ENCODE data around the gene CCDC3. TPM values are rescaled to one million over a fixed set of nuclear protein-coding genes. Genes with fewer than 3 reads are reported as not detected.

Gene CCDC3
- total RNA-seq, 1 experiment from 2014 or later: not detected

GRCh38 chr10:12888470-12888869, 113.0 kb downstream of the CCDC3 start:
- H3K4me1 Mint-ChIP-seq (ENCODE audit: insufficient read depth, unreplicated experiment): no peaks in the 10 kb centered on the region
- ChIA-PET CTCF (interaction anchor here (0.6 to 1.2 kb wide), 3 partner anchors 106 to 624 kb away, joined by 3 read pairs; no protein-coding TSS in a partner anchor), POLR2A (no interaction called here)

DNA sequence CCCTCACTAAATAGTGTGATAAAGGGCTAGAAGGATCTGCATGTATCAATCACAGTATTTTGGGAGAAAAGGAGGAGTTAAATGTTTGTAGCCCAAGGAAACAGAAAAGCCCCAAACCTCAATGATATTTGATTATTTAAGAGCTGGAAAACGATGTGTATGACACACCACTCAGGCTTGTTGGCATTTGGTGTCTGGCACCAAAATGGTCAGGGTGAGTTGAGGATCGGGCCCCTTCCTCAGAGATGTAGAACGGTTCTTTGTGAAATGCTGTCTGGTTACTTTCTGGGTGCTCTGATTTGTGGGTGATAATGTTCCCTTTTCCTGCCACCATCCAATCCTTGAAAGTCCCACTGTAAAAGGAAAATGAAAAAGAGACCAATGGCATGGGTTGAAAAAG, 113.7 kb downstream of the CCDC3 start:
- Mint-ChIP-seq H3K27me3 (ENCODE audit: insufficient read depth, unreplicated experiment) (no peaks in the 10 kb centered on the region), H3K36me3 (ENCODE audit: insufficient read depth, unreplicated experiment) (no peaks in the 10 kb centered on the region), H3K27ac (ENCODE audit: low read depth, unreplicated experiment) (no peak overlapping the region), H3K4me1 (ENCODE audit: insufficient read depth, unreplicated experiment) (no peaks in the 10 kb centered on the region), H3K9me3 (ENCODE audit: unreplicated experiment) (peaks cover 15% of the 10 kb centered on the region), H3K4me3 (ENCODE audit: unreplicated experiment) (no peak overlapping the region)
- TF ChIP-seq, protein P1, sequence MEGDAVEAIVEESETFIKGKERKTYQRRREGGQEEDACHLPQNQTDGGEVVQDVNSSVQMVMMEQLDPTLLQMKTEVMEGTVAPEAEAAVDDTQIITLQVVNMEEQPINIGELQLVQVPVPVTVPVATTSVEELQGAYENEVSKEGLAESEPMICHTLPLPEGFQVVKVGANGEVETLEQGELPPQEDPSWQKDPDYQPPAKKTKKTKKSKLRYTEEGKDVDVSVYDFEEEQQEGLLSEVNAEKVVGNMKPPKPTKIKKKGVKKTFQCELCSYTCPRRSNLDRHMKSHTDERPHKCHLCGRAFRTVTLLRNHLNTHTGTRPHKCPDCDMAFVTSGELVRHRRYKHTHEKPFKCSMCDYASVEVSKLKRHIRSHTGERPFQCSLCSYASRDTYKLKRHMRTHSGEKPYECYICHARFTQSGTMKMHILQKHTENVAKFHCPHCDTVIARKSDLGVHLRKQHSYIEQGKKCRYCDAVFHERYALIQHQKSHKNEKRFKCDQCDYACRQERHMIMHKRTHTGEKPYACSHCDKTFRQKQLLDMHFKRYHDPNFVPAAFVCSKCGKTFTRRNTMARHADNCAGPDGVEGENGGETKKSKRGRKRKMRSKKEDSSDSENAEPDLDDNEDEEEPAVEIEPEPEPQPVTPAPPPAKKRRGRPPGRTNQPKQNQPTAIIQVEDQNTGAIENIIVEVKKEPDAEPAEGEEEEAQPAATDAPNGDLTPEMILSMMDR (IDR thresholded peaks at IDR 0.05; ENCODE audit: unreplicated experiment): no peak
- ChIA-PET CTCF (interaction anchor here (0.6 to 1.2 kb wide), 2 partner anchors 186 to 468 kb away, joined by 3 read pairs; no protein-coding TSS in a partner anchor), POLR2A (no interaction called here)
- intact Hi-C loops (cut with micrococcal nuclease): no loop called here
- no peak for DNase-seq (ENCODE audit: unreplicated experiment)
- BruUV-seq (replicated peaks): no TSS peak

More at GRCh38 chr10:12888470-12888869, 113.0 kb downstream of the CCDC3 start:
- intact Hi-C loops (cut with micrococcal nuclease): no loop called here
- DNase-seq (ENCODE audit: unreplicated experiment): no peak
- Mint-ChIP-seq H3K27me3 (ENCODE audit: insufficient read depth, unreplicated experiment) (no peaks in the 10 kb centered on the region), H3K4me3 (ENCODE audit: unreplicated experiment) (no peak overlapping the region), H3K9me3 (ENCODE audit: unreplicated experiment) (peaks cover 21% of the 10 kb centered on the region), H3K27ac (ENCODE audit: low read depth, unreplicated experiment) (no peak overlapping the region), H3K36me3 (ENCODE audit: insufficient read depth, unreplicated experiment) (no peaks in the 10 kb centered on the region)
- BruUV-seq (replicated peaks): no TSS peak
- TF ChIP-seq, protein P1 (IDR thresholded peaks at IDR 0.05; ENCODE audit: unreplicated experiment): no peak

DNA sequence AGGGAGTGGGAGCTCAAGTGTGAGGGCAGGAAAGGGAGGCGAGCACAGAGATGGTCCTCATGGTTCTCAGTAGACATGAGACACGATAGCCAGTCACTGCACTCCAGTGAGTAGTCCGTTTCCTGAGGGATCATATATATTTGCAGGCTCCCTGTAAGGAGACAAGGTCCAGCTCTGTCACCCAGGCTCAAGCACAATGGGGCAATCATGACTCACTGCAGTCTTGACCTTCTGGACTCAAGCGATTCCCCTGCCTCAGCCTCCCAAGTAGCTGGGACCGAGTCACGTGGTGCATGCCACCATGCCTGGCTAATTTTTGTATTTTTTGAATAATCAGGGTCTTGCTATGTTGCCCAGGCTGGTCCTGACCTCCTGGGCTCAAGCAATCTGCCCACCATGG, 116.7 kb downstream of the CCDC3 start:
- BruUV-seq (replicated peaks): no TSS peak
- Mint-ChIP-seq H3K27ac (ENCODE audit: low read depth, unreplicated experiment) (no peak overlapping the region), H3K36me3 (ENCODE audit: insufficient read depth, unreplicated experiment) (no peaks in the 10 kb centered on the region), H3K4me1 (ENCODE audit: insufficient read depth, unreplicated experiment) (no peaks in the 10 kb centered on the region), H3K4me3 (ENCODE audit: unreplicated experiment) (no peak overlapping the region), H3K9me3 (ENCODE audit: unreplicated experiment) (peaks cover 8% of the 10 kb centered on the region), H3K27me3 (ENCODE audit: insufficient read depth, unreplicated experiment) (no peaks in the 10 kb centered on the region)
- ChIA-PET POLR2A (no interaction called here), CTCF (interaction anchor here (0.5 to 2.9 kb wide), 4 partner anchors 17 to 604 kb away, joined by 3 to 14 read pairs (median 4); no protein-coding TSS in a partner anchor)
- TF ChIP-seq, protein P1 (IDR thresholded peaks at IDR 0.05; ENCODE audit: unreplicated experiment): no peak
- intact Hi-C loops (cut with micrococcal nuclease): no loop called here
- DNase-seq (ENCODE audit: unreplicated experiment): no peak

DNA sequence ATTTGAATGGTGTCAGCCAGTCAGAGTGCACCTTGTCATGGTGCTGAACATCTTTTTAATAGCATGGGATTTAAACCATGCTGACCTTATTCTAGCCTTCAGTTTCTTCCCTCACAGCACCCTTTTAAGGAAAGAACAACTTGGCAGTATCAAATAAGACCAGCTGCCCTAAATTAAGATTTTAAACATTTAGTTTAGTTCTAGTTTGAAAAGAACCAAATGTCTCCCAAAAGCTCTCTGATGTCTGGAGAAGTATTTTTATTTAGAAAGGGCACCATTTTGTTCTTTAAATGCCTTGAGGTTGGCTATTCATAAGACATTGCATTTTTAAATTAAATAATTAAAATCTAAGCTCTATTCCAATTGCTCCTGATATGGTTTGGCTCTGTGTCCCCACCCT, 121.1 kb downstream of the CCDC3 start:
- CTCF ChIA-PET: no interaction called here
- no TSS peak for BruUV-seq (replicated peaks)

More for the DNA sequence above, 121.1 kb downstream of the CCDC3 start:
- Mint-ChIP-seq H3K27me3 (ENCODE audit: insufficient read depth, unreplicated experiment) (no peaks in the 10 kb centered on the region), H3K9me3 (ENCODE audit: unreplicated experiment) (peaks cover 8% of the 10 kb centered on the region), H3K36me3 (ENCODE audit: insufficient read depth, unreplicated experiment) (no peaks in the 10 kb centered on the region), H3K4me3 (ENCODE audit: unreplicated experiment) (no peak overlapping the region), H3K27ac (ENCODE audit: low read depth, unreplicated experiment) (no peak overlapping the region), H3K4me1 (ENCODE audit: insufficient read depth, unreplicated experiment) (no peaks in the 10 kb centered on the region)
- TF ChIP-seq, protein P1 (IDR thresholded peaks at IDR 0.05; ENCODE audit: unreplicated experiment): no peak
- no peak for DNase-seq (ENCODE audit: unreplicated experiment)
- POLR2A ChIA-PET: no interaction called here
- intact Hi-C loops (cut with micrococcal nuclease): no loop called here

All from MCF 10A (cell line).